ENCODE data around the gene CTNNB1. TPM values are rescaled to one million over a fixed set of nuclear protein-coding genes. Genes with fewer than 3 reads are reported as not detected.

Gene CTNNB1
- total RNA-seq, 3 donors from 2014 or later (not counting 1 experiment from before 2014, with no cell fraction given) = 213 to 258 (median 230) TPM

DNA sequence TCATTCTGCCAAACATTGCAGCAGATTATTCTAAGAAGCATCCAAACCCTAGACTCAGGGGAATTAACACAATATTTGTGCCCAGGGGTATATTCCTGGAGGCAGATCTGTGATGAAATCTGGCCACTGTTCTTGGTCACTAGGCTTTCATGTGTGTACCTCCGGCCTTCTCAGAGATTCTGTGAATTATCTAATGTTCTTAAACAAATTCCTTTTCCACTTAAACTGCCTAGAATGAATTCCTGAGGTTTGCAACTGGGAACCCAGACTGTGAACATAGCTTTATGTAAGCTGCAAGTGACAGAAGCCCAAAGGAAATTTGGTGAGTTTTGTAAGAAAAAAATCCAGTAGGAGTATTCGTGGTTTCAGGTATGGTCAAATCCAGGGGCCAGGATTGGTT lies 20.7 kb upstream of the CTNNB1 start:
- Mint-ChIP-seq H3K4me1 (no peaks in the 10 kb centered on the region), H3K27me3 (ENCODE audit: low read depth in 2 of 2) (peaks cover 14 to 25% of the 10 kb centered on the region in 2 donors), H3K36me3 (no peaks in the 10 kb centered on the region), H3K27ac (no peak overlapping the region), H3K4me3 (no peak overlapping the region), H3K9me3 (no peaks in the 10 kb centered on the region)
- Histone ChIP-seq H3K9me3 (ENCODE audit: control insufficient read depth, insufficient read depth, low read length) (no peaks in the 10 kb centered on the region), H3K4me1 (ENCODE audit: control insufficient read depth, insufficient read depth, low read length) (no peaks in the 10 kb centered on the region), H3K4me3 (ENCODE audit: low read length) (no peak overlapping the region), H3K36me3 (ENCODE audit: control insufficient read depth, insufficient read depth, low read length) (no peaks in the 10 kb centered on the region), H3K27me3 (ENCODE audit: control insufficient read depth, insufficient read depth, low read length) (no peaks in the 10 kb centered on the region), H3K27ac (ENCODE audit: low read length) (no peak overlapping the region)
- WGBS (ENCODE audit: insufficient coverage) = 75% methylated on average over 2 of the region's 2 CpGs
- intact Hi-C loops (cut with micrococcal nuclease) = no loop called here
- DNase-seq (no peak), ATAC-seq (no peak)
- TF ChIP-seq CTCF (IDR thresholded peaks at IDR 0.05) = no peak

DNA sequence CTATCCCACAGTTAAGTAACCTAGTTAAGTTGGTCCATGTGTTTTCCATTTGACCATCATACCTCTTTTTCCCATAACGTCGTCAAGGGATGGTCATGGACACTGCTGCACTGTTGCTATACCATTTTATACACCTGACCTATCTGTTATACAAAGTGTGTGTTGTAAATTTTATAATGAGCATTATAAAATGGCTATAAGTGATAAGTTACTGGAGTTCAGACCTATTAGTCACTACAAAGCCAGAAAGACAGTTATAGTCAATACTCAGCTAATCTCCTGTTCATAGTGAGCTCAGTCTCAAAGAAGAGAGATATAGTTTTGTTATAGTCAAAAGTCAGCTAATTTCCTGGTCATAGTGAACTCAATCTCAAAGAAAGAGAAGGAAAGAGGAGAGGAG lies 18.9 kb upstream of the CTNNB1 start:
- no peaks in the 10 kb centered on the region for H3K9me3 ChIP-seq (ENCODE audit: control insufficient read depth, insufficient read depth, low read length)
- ATAC-seq (no peak), DNase-seq (no peak)
- Mint-ChIP-seq H3K27me3 (ENCODE audit: low read depth in 2 of 2) (peaks cover 20 to 31% of the 10 kb centered on the region in 2 donors), H3K4me1 (no peaks in the 10 kb centered on the region), H3K27ac (no peak overlapping the region), H3K4me3 (no peak overlapping the region), H3K9me3 (no peaks in the 10 kb centered on the region), H3K36me3 (no peaks in the 10 kb centered on the region)
- H3K27ac ChIP-seq (ENCODE audit: low read length) = no peak overlapping the region
- no peak for TF ChIP-seq CTCF (IDR thresholded peaks at IDR 0.05)
- no peak overlapping the region for H3K4me3 ChIP-seq (ENCODE audit: low read length)
- H3K27me3 ChIP-seq (ENCODE audit: control insufficient read depth, insufficient read depth, low read length) = no peaks in the 10 kb centered on the region
- 100% methylated on average over 2 of the region's 2 CpGs for WGBS (ENCODE audit: insufficient coverage)
- no peaks in the 10 kb centered on the region for H3K36me3 ChIP-seq (ENCODE audit: control insufficient read depth, insufficient read depth, low read length)
- no peaks in the 10 kb centered on the region for H3K4me1 ChIP-seq (ENCODE audit: control insufficient read depth, insufficient read depth, low read length)
- intact Hi-C loops (cut with micrococcal nuclease) = no loop called here

DNA sequence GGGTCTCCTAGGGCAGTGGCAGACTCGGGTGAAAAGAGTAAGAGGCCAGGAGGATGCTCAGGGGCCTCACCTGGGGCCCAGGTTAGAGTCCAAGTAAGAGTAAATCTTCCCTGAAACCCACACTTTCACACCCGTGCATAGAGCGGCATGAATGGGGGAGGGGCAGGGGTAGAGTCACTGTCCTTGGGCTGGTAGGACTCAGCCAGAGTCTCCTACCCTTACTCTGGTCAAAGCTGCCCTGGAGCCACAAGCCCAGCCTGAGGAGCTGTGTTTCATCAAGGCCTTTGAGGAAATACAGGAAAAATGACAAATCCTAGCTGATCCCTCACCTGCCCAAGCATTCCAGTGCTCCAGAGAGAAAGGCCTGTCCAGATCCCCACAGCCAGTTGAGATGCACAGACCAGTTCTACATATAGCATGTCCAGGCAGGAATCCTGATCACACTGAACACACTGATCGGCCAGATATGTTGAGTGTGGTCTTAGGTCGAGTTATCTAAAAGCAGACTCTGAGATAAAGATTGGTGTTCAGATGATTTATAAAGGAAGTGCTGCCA lies 16.7 kb upstream of the CTNNB1 start:
- no peaks in the 10 kb centered on the region for H3K36me3 Mint-ChIP-seq
- Histone ChIP-seq H3K9me3 (ENCODE audit: control insufficient read depth, insufficient read depth, low read length) (no peaks in the 10 kb centered on the region), H3K36me3 (ENCODE audit: control insufficient read depth, insufficient read depth, low read length) (no peaks in the 10 kb centered on the region), H3K4me3 (ENCODE audit: low read length) (no peak overlapping the region), H3K27ac (ENCODE audit: low read length) (no peak overlapping the region), H3K27me3 (ENCODE audit: control insufficient read depth, insufficient read depth, low read length) (no peaks in the 10 kb centered on the region), H3K4me1 (ENCODE audit: control insufficient read depth, insufficient read depth, low read length) (no peaks in the 10 kb centered on the region)
- no peak for TF ChIP-seq CTCF (IDR thresholded peaks at IDR 0.05)
- H3K27ac Mint-ChIP-seq = no peak overlapping the region
- no peaks in the 10 kb centered on the region for H3K4me1 Mint-ChIP-seq
- intact Hi-C loops (cut with micrococcal nuclease) = no loop called here
- no peak for ATAC-seq
- 66% methylated on average over 5 of the region's 5 CpGs for WGBS (ENCODE audit: insufficient coverage)
- no peak overlapping the region for H3K4me3 Mint-ChIP-seq
- peaks cover 28% of the 10 kb centered on the region in 2 donors for H3K27me3 Mint-ChIP-seq (ENCODE audit: low read depth in 2 of 2)
- DNase-seq = no peak
- no peaks in the 10 kb centered on the region for H3K9me3 Mint-ChIP-seq

GRCh38 chr3:41184394-41184793 lies 14.9 kb upstream of the CTNNB1 start:
- Mint-ChIP-seq H3K4me3 (no peak overlapping the region), H3K27ac (no peak overlapping the region), H3K27me3 (ENCODE audit: low read depth in 2 of 2) (peaks cover 35 to 44% of the 10 kb centered on the region in 2 donors), H3K4me1 (peaks cover 0 to 1% of the 10 kb centered on the region in 2 donors), H3K36me3 (no peaks in the 10 kb centered on the region), H3K9me3 (no peaks in the 10 kb centered on the region)
- no peaks in the 10 kb centered on the region for H3K36me3 ChIP-seq (ENCODE audit: control insufficient read depth, insufficient read depth, low read length)
- intact Hi-C loops (cut with micrococcal nuclease) = no loop called here
- no peak overlapping the region for H3K4me3 ChIP-seq (ENCODE audit: low read length)
- H3K9me3 ChIP-seq (ENCODE audit: control insufficient read depth, insufficient read depth, low read length) = no peaks in the 10 kb centered on the region
- H3K27me3 ChIP-seq (ENCODE audit: control insufficient read depth, insufficient read depth, low read length) = no peaks in the 10 kb centered on the region
- no peak for TF ChIP-seq CTCF (IDR thresholded peaks at IDR 0.05)
- 67% methylated on average over 1 of the region's 1 CpG for WGBS (ENCODE audit: insufficient coverage)
- ATAC-seq (no peak), DNase-seq (no peak)
- H3K4me1 ChIP-seq (ENCODE audit: control insufficient read depth, insufficient read depth, low read length) = no peaks in the 10 kb centered on the region
- H3K27ac ChIP-seq (ENCODE audit: low read length) = no peak overlapping the region
